ENCODE results near the gene SLC25A44.

SLC25A44 gene

DNA sequence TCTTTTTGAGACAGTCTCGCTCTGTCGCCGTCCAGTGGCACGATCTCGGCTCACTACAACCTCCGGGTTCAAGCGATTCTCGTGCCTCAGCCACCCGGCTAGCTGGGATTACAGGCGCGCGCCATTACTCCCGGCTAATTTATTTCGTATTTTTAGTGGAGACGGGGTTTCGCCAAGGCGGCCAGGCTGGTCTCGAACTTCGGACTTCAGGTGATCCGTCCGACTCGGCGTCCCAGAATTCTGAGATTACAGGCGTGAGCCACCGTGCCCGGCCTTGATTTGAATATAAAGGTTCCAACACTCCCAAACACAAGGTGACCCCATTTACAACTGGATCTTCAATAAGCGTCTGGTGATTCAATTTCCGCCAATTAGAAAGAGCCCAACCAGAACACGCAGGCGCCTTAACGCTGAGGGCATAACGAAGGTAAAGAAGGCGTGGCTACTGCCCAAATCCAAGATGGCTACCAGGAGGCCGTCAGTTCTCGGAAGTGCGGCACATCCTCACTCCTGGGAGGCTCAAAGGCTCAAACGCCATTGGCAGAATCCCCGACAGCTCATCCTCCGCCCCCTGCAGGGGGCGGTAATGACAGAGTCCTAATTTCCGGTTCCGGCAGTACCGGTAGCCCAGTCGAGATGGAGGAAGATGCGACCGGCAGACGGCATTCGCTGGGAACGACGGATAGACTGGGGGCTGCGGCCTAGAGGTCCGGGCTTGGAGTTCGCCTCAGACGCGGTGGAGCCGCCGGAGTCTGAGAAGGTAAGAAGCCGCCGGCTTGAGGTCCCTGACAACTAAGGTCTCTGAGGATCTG is at the start of gene SLC25A44:
TSS of gene SLC25A44 (plus strand) at position 617 of the 812 bp plus-strand sequence. CDS start 5,744 bp downstream, outside the sequence.
- DNase-seq (peak; percentile 95), ATAC-seq (peak; percentile 96)

- DNase-seq, result no peak
Observed at GRCh38 chr1:156144742-156145141, 49.2 kb upstream of the SLC25A44 start.

DNA sequence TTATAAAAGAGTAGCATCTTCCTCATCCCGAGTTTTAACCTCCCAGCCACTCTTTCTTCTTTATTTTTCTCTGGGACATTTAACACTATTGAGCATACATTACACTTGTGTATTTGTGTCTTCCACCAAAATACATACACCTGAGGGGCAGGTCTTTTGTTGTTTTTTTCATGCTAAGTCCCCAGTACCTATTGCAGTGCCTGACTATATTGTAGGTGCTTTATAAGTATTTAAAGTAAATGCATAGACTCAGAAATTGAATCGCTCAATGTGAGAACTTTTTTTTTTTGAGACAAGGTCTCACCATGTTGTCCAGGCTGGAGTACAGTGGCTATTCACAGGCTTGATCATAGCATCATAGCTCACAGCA is 48.3 kb upstream of the SLC25A44 start:
- ATAC-seq (no peak), DNase-seq (no peak)

More at GRCh38 chr1:156144742-156145141, 49.2 kb upstream of the SLC25A44 start:
- ATAC-seq, result no peak

DNA sequence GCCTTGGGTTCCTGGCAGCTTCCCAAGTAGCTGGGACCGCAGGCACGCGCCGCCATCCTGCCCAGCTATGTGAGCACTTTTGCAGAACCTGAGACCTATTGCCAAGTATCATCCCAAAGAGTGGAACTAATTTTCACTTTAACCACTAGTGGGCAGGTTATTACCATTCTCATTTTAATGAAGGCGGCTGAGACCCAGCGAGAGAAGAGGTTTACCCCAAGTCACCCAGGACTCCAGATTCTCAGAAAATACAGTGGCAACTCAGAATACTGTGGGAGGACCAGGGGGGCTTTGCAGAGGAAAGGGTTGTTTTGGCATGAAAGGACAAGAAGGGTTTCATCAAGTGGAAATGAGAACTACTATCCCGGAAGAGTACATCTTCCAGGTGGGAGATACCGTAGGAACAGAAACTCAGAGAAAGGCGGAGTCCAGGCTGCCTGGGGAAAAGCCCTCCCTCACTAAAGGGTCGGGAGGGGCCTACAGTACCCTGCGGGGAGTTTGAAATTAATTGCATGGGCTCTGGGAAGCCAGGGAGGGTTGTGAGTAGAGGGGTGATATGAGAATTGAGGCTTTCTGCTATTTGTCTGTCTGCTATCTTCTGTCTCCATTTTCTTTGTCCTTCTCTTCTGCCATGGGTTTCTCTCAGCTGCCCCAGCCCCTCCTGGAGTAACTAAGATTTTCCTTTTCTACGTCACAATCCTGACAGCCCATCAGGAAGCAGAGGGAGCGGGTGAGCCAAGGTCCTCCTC is 47.7 kb upstream of the SLC25A44 start:
- ATAC-seq (peak; percentile 78), DNase-seq (peak; percentile 51)

DNA sequence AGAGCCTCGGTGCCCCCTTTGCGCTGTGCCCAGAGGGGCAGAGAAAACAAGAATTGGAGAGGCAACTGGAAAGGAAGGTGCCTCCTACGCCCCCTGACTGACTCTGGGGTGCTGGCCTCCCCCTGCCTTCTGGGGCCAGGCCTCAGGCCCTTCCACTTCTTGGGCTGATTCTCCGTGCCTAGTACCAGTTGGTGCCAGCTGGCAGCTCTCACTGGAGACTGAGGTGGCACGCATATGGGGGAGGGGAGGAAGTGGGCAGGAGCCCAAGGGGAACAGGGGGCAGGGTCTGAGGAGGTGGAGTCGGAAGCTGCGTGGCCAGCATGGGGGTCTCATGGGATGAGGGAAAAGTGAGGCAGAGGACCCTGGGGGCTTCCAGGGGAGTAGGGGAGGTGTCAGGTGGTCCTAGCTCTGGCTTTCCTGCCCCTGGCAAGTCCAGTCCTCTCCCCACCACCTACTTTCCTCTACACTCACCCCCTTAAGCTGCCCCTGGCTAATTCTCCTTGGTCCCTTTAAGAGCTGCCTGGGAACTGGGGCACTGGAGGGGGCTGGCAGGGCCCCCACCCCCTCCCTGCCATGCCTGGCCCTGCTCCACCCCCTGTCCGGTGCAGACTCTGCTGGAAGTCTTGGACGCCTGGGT is 47.0 kb upstream of the SLC25A44 start:
- ATAC-seq, result no peak
- DNase-seq, result peak; percentile 55

DNA sequence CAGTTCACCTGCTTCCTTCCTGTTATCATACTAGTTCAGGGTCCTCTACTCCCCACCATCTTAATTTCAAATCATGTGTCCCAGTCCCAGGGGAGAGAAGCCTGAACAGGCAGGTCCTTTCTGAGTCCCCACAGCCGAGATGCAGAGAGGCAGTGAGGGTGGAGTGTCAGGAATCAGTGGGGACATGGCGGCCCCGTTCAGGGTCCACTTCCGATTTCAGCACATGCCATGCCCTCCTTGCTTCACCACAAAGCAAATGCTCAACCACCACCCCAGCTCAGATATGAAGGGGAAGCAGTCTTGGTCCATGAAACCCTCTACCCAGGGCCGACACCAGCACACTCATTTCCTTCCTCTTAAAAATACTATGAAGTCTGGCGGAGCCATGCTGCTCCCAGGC is 45.7 kb upstream of the SLC25A44 start:
- DNase-seq (no peak), ATAC-seq (no peak)

DNA sequence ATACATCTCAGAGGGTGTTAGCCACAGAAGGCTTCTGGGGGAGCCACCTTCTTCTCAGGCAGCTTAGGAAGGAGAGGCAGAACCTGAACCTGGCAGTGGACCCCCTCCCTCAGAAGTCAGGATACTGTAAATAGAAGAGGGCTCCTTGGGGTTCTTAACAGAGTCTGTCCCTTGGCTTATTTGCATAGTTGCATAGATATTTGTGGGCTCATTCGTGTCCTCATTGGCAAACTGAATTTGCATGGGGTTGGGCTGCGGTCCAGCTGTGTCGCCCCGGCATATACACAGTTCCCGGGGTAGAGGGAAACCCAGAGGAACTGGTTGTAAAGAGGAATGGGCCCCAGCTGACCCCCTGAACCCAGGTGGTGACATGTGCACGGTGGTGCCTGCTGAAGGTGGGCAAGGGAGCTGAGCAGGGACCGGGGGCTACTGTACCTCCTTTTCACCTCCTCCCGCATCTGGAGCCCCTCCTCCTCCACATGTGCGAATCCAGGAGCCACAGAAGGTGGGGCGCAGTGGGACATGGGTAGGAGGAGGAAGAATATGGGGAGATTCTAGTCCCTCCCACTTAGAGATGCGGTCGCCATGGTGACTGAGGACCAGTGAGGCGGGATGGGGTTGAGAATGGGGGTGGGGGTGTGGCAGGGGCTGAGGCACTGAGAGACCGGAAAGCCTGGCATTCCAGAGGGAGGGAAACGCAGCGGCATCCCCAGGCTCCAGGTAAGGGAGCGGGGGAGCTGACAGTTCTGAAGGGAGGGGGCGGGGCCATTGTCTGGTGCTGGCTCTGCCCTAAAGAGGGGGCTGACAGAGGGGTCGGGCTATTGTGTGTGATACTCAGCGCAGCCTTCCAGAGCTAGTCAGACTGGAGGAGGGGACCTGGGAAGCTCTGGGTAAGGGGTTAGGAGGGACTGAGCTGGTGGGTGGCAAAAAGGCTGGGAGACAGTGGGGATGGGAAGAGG is 44.3 kb upstream of the SLC25A44 start:
- DNase-seq (no peak), ATAC-seq (peak; percentile 10)

DNA sequence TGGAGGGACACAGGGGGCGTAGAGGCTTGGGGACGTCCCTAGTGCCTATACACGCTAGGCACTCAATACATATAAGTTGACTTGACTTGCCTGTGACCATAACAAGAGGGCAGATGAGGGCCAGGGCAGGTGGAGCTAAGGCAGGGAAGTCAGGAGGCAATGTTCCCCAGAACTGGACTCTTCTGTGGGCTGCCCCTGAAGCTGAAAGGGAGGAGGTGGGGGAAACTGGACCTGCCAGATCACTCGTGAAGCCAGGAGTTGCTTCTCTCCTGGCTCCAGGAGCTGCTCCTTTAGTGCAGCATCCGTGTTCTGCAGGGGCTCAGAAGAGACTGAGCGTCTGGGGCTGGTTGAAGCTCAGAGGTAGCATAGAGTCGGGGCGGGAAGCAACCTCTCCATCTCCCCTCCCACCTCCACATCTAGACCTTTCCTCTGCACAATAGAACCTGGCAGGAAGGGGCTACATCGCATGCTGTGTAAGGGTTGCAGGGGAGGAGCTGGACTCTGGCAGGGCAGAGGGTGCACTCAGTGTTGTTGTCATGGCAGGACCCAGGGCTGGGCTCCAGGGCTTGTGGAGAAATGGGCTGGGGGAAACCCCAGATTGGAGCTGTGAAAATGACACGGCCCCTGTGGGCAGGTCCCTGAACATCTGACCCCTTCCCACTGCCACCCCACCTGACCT is 43.4 kb upstream of the SLC25A44 start:
- peak; percentile 14 for ATAC-seq
- DNase-seq, result peak; percentile 60

- ATAC-seq, result no peak
- no peak for DNase-seq
Observed at GRCh38 chr1:156151093-156151688, 42.7 kb upstream of the SLC25A44 start.

DNA sequence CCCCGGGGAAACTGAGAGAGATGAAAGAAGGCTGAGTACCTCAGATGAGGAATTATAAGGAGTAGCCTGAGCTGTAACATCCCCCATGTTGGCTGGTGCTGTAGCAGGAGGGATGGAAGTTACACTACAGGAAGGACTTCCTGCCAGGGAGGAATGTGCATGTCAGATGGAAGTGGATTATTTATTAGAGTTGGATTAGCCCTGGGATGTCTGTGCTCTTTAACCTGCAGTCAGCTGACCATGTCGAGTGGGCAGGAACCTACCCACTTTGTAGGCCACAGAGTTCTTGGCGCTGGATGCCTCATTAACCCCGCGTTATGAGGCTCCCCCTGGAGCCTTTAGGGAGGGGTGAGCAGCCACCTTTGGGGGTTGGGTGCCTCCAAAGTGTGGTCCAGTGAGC is 41.3 kb upstream of the SLC25A44 start:
- peak; percentile 33 for ATAC-seq
- peak; percentile 60 for DNase-seq

- DNase-seq (no peak), ATAC-seq (no peak)
Observed at GRCh38 chr1:156153362-156153761, 40.5 kb upstream of the SLC25A44 start, which contains the start of gene SEMA4A. SEMA4A (plus strand) TSS chr1:156153585; CDS start chr1:156154579, 994 bp downstream.

- ATAC-seq (peak; percentile 88), DNase-seq (peak; percentile 81)
Observed at GRCh38 chr1:156154317-156154749, 39.6 kb upstream of the SLC25A44 start.

DNA sequence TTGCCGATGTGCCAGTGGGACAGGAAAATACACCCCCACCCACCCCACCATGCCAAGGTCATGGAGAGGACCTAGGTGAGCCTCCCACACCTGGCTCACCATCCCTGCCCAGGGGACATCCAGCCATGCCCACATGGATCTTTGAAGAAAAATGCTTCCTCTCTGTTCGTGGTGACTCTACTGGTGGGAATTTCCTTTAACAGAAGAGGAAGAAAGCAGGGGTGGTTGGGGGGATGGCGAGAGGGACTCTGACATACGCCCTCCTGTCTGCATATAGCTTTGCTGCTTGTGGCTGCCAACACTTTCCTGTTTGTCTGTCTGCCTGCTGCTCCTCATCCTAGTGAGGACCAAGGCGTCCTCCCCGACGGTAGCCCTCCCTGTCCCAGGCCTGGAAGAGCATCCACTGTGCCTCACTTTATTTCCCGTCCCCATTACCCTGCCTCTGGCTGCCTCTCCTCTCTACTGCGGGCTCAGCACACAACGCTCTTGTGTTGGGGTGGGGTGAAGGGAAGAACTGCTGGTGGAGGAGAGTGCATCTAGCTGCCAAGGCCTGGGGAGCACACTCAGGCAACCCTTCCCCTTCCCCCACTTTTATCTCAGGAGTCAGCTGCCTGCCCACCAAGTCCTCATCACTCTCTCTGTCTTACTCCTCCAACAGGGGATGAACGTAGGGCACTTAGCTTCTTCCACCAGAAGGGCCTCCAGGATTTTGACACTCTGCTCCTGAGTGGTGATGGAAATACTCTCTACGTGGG is 38.0 kb upstream of the SLC25A44 start:
- ATAC-seq (no peak), DNase-seq (no peak)

DNA sequence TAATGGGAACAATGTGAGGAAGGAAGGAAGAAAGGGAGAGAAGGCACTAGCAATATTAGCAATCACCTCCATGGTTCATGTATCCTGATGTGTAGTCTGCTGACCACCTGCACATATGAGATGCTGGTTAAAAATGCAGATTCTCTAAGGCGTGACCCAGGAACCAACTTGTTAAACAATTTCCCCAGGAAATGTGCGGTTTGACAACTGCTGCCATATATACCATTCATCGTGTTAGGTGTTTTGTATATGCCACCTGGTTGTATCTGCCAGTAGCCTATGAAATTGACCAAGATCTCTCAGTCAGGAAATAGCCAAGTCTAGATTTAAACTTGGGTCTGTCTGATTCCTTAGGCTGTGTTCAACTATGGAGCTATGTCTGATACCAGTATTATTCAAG is 36.4 kb upstream of the SLC25A44 start:
- no peak for ATAC-seq
- DNase-seq, result no peak

- DNase-seq (no peak), ATAC-seq (no peak)
Observed at GRCh38 chr1:156157966-156158365, 35.9 kb upstream of the SLC25A44 start.

DNA sequence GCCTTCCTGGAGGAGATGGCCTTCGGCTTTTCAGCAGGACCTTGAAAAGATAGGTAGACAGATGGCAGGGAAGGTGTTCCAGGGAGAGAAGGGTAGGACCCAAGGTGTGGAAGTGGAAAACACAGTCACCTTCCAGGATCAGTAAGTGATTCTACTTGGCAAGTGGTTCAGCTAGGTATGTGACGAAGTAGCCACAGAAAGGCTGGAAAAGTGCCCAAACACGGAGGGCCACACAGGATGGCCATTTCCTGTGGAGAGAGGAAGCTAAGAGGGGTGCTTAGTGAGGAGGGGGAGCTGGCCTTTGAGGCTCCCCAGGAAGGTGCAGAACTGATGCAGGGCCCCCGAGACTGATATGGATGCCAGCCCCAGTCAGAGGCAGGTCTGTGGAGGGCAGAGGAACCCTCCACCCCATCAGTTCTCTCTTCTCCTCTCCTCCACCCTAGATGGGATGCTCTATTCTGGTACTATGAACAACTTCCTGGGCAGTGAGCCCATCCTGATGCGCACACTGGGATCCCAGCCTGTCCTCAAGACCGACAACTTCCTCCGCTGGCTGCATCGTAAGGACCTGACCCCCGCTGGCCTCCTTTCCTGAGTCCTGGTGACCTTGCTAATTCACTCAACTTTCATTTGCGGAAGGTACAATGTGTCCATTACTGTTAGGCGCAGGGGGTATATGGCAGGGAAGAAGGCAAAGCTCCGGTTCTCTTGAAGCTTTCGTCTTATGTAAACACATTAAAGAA is 33.7 kb upstream of the SLC25A44 start:
- ATAC-seq (no peak), DNase-seq (no peak)

DNA sequence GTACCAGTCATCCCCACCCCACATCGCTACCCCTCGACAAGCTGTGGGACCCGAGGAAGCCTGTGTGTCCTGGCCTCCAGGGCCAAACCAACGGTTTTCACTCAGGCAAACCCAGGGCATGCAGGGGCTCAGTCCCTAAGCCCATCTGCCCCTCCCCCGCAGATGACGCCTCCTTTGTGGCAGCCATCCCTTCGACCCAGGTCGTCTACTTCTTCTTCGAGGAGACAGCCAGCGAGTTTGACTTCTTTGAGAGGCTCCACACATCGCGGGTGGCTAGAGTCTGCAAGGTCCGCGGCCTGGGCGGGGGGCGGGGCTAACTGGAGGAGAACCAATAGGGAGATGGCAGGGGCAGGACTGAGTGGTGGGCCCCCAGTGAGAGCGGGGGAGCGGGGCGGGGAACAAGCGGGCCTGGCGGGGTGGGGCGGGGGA is 33.1 kb upstream of the SLC25A44 start:
- peak; percentile 80 for ATAC-seq

DNA sequence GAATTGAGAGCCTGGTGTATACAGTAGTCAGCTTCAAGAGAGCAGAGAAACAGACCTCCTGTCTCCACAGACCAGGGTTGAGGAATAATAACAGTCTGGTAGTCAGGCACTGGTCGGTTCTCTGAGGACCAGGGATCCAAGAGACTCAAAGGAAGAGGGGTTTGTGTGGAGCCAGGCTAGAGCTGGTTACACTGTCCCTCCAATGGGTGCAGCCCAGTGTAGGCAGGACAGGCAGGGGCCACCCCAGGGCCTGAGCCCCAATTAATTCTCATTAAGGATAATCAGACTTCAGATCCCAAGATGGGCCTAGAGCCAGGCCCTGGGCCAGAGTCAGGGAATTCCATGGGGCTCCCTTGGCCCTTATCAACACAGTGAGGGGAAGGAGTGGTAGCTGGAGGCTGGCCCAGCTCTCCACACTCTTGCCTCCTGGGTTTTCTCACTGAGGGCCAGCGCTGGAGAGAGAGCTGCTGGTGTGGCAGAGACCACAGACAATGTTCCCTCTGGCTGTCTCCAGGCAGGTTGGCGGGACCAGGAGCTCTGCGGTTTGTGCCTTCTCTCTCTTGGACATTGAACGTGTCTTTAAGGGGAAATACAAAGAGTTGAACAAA is 31.4 kb upstream of the SLC25A44 start:
- no peak for ATAC-seq

More for the DNA sequence above, 33.1 kb upstream of the SLC25A44 start:
- peak; percentile 81 for DNase-seq

More for the DNA sequence above, 31.4 kb upstream of the SLC25A44 start:
- no peak for DNase-seq

All from stimulated activated naive CD8-positive, alpha-beta T cell treated with anti-CD3 and anti-CD28 coated beads, Interleukin-15, Interleukin-2, amounts not matched to agents 100 U/mL and 50 U/mL, for 24 hours (primary cell).